Right lobe of liver (tissue), 6 donors: ENCODE measurements around the gene POMT2. TPM values are rescaled to one million over a fixed set of nuclear protein-coding genes. Genes with fewer than 3 reads are reported as not detected.

ENCODE experiments used
- ATAC-seq, 4 donors: fragments of 200-7000 bp; cut with Tn5 transposase; one replicate each; pipeline ENCODE4 v1.9.1; 2020; ENCODE audit warnings: mild to moderate bottlenecking in 4 of 4, moderate library complexity in 4 of 4
- DNase-seq, 3 donors: peaks; one replicate each; pipeline ENCODE4 v3.0.0-alpha.2; 2020
- H3K27ac ChIP-seq, 3 donors: fragments of 200-600 bp; one replicate each; pipeline ENCODE4 v1.8.0; 2022
- H3K27me3 ChIP-seq, 2 donors: fragments of 200-600 bp; one replicate each; pipeline ENCODE4 v1.8.0; 2022
- H3K36me3 ChIP-seq, 4 donors: fragments of 200-600 bp; sonication (generic) in 1 of 4; one replicate each; pipeline versions ENCODE4 v1.5.1 to v1.8.0; 2017 to 2022; ENCODE audit warnings: control low read depth in 1 of 4
- H3K4me1 ChIP-seq, 4 donors: fragments of 200-600 bp; sonication (generic) in 1 of 4; one replicate each; pipeline versions ENCODE4 v1.5.1 to v1.8.0; 2017 to 2022; ENCODE audit warnings: control low read depth in 1 of 4
- H3K4me3 ChIP-seq, 3 donors: fragments of 200-600 bp; one replicate each; pipeline ENCODE4 v1.8.0; 2022
- H3K9me3 ChIP-seq, 4 donors: fragments of 200-600 bp; sonication (generic) in 1 of 4; one replicate each; pipeline versions ENCODE4 v1.5.1 to v1.8.0; 2017 to 2022; ENCODE audit warnings: control low read depth in 1 of 4
- CTCF ChIP-seq, 4 donors: fragments of 200-600 bp in 3 of 4; fragments of 450-650 bp in 1 of 4; IDR thresholded peaks; one replicate each; pipeline versions ENCODE4 v1.5.1 to v1.8.0; 2016 to 2022; ENCODE audit warnings: antibody characterized with exemption in 4 of 4, mild to moderate bottlenecking in 2 of 4
- POLR2A ChIP-seq: fragments of 450-650 bp; IDR thresholded peaks from one replicate; pipeline ENCODE4 v1.6.1; 2017; ENCODE audit warnings: antibody characterized with exemption, mild to moderate bottlenecking
- WGBS: methylation state at CpG from one replicate; pipeline ENCODE4 v1.1.6; 2018; ENCODE audit warnings: low coverage, low lambda C conversion rate; ENCODE audit not compliant: insufficient coverage; ENCODE audit errors: missing lambda C conversion rate; 5-methylcytosine and 5-hydroxymethylcytosine counted together
- intact Hi-C, 2 donors: fragments of 100-400 bp; cut with DNase I; formaldehyde crosslinking; loops; one replicate each; pipeline versions ENCODE4 v1.11.2 to v1.14.1; 2022
- total RNA-seq, 6 experiments: library from RNA; depleted of rRNA in 2 of 6; stranded (reverse); fragments of >200 nt in 2 of 6; fragmentation: NEBNext Ultra II Directional in 3 of 6; extraction: Animal tissue kit (Norgen Biotek cat#: 25700) in 3 of 6; gene quantifications; one replicate each; pipeline versions ENCODE4 v1.1.0 to v1.2.4, GENCODE V29; 2016 to 2023
- donor health status: DM: no; HTN: yes; CAD: no.
- donor health status: DM: no; HTN: no; CAD: no.
- donor health status: DM: no; HTN: no; CAD: no.
- donor health status: DM: no; HTN: yes; CAD: no.
- donor health status: DM: no; HTN: yes; CAD: no.

The POMT2 gene
- total RNA-seq, 6 experiments from 2014 or later, result 5.5 to 15.9 (median 12.9) TPM

- H3K27me3 ChIP-seq, result no peaks in the 10 kb centered on the region
- ATAC-seq (no peak), DNase-seq (no peak)
- no peaks in the 10 kb centered on the region for H3K36me3 ChIP-seq
- no peaks in the 10 kb centered on the region for H3K9me3 ChIP-seq
- no peak for TF ChIP-seq POLR2A
- TF ChIP-seq CTCF (IDR thresholded peaks at IDR 0.05), result no peak
- H3K4me3 ChIP-seq, result no peak overlapping the region
- no peak overlapping the region for H3K27ac ChIP-seq
- intact Hi-C loops, result no loop called here
- no peaks in the 10 kb centered on the region for H3K4me1 ChIP-seq
- 54% methylated on average over 2 of the region's 10 CpGs for WGBS
These were observed 63.0 kb downstream of the POMT2 start for GRCh38 chr14:77257700-77258099.

- H3K27me3 ChIP-seq, result no peaks in the 10 kb centered on the region
- intact Hi-C loops, result no loop called here
- no peaks in the 10 kb centered on the region for H3K4me1 ChIP-seq
- H3K9me3 ChIP-seq, result no peaks in the 10 kb centered on the region
- ATAC-seq (no peak), DNase-seq (no peak)
- no peaks in the 10 kb centered on the region for H3K36me3 ChIP-seq
- TF ChIP-seq POLR2A (no peak), CTCF (IDR thresholded peaks at IDR 0.05) (no peak)
- H3K4me3 ChIP-seq, result no peak overlapping the region
- WGBS, result 77% methylated on average over 3 of the region's 8 CpGs
- H3K27ac ChIP-seq, result no peak overlapping the region
These were observed 64.0 kb downstream of the POMT2 start for GRCh38 chr14:77256694-77257093.

GRCh38 chr14:77253333-77254190, 67.1 kb downstream of the POMT2 start:
- no peak for DNase-seq
- Histone ChIP-seq H3K36me3 (no peaks in the 10 kb centered on the region), H3K4me1 (no peaks in the 10 kb centered on the region), H3K4me3 (no peak overlapping the region), H3K27me3 (no peaks in the 10 kb centered on the region), H3K9me3 (no peaks in the 10 kb centered on the region), H3K27ac (no peak overlapping the region)
- ATAC-seq, result no peak
- intact Hi-C loops, result no loop called here
- WGBS, result 46% methylated on average over 11 of the region's 20 CpGs
- no peak for TF ChIP-seq CTCF (IDR thresholded peaks at IDR 0.05)
- TF ChIP-seq POLR2A, result no peak

GRCh38 chr14:77251870-77252269, 68.8 kb downstream of the POMT2 start:
- DNase-seq, result no peak
- no peaks in the 10 kb centered on the region for H3K9me3 ChIP-seq
- no peaks in the 10 kb centered on the region for H3K36me3 ChIP-seq

More at GRCh38 chr14:77251870-77252269, 68.8 kb downstream of the POMT2 start:
- 100% methylated on average over 3 of the region's 11 CpGs for WGBS
- Histone ChIP-seq H3K4me1 (no peaks in the 10 kb centered on the region), H3K27ac (no peak overlapping the region), H3K4me3 (no peak overlapping the region), H3K27me3 (no peaks in the 10 kb centered on the region)
- TF ChIP-seq POLR2A (no peak), CTCF (IDR thresholded peaks at IDR 0.05) (no peak)
- no peak for ATAC-seq
- intact Hi-C loops, result no loop called here
